Measurements from ENCODE around the gene BUB1. TPM values are rescaled to one million over a fixed set of nuclear protein-coding genes. Genes with fewer than 3 reads are reported as not detected.
A peak's percentile ranks its signal among the peaks of the same experiment; 100 is the strongest.

BUB1 gene
- total RNA-seq, 2 experiments from 2014 or later, result 1.6 to 3.5 TPM

DNA sequence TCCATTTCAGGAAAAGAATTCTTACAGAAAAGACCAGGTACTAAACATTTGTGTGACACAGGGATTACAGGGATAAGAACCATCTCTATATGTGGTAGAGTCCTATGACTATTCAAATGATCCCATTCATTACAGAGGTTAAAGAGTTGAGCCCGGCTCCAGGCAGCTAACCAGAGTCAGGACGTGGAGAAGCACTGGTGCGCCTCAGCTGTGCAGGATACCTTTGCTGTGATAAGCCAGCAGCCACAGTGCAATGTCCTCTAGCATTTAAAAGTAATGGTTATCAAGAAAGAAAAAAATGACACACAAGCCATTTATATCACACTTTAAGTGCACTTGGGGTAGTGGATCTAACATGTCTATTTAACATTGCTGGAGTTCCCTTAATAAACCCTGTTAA lies 17.3 kb downstream of the BUB1 start:
- H3K27ac Mint-ChIP-seq, result no peak overlapping the region
- CTCF ChIA-PET, result no interaction called here

DNA sequence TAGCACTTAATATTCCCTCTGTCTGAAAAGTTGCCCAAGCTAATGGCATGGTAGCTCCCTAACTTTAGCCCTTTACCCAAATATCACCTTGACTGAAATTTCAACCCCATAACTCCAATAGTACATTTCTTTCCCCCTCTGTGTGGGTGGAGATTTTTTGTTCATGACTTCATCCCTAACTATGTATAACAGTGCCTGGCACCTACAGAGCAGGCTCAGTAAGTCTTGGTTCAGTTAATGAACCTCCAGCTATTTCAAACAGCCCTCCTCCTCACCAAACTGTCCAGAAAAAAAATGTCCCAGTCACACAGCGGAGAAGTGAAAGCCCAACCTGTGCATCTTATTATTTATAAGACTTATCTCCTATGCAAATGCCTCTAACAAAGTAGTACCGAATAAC lies 18.6 kb downstream of the BUB1 start:
- Mint-ChIP-seq H3K27me3 (no peaks in the 10 kb centered on the region), H3K27ac (no peak overlapping the region), H3K4me3 (no peak overlapping the region), H3K36me3 (ENCODE audit: low read depth) (peaks cover 3% of the 10 kb centered on the region), H3K4me1 (ENCODE audit: low read depth) (no peaks in the 10 kb centered on the region), H3K9me3 (no peaks in the 10 kb centered on the region)
- no peaks in the 10 kb centered on the region for H3K36me3 ChIP-seq (ENCODE audit: insufficient read depth, low read length)
- no peak overlapping the region for H3K27ac ChIP-seq (ENCODE audit: low read depth in 1 of 2, low read length in 2 of 2)
- intact Hi-C loops (cut with DNase I, micrococcal nuclease), result no loop called here
- DNase-seq, result no peak
- H3K4me3 ChIP-seq (ENCODE audit: low read length), result no peak overlapping the region
- CTCF ChIA-PET, result no interaction called here
- no peaks in the 10 kb centered on the region for H3K9me3 ChIP-seq (ENCODE audit: control insufficient read depth in 1 of 2, insufficient read depth in 1 of 2, low read length in 2 of 2)
- ATAC-seq (ENCODE audit: poor library complexity), result no peak
- POLR2A ChIA-PET, result no interaction called here
- no peaks in the 10 kb centered on the region for H3K4me1 ChIP-seq (ENCODE audit: insufficient read depth, low read length)
- TF ChIP-seq, protein P1, sequence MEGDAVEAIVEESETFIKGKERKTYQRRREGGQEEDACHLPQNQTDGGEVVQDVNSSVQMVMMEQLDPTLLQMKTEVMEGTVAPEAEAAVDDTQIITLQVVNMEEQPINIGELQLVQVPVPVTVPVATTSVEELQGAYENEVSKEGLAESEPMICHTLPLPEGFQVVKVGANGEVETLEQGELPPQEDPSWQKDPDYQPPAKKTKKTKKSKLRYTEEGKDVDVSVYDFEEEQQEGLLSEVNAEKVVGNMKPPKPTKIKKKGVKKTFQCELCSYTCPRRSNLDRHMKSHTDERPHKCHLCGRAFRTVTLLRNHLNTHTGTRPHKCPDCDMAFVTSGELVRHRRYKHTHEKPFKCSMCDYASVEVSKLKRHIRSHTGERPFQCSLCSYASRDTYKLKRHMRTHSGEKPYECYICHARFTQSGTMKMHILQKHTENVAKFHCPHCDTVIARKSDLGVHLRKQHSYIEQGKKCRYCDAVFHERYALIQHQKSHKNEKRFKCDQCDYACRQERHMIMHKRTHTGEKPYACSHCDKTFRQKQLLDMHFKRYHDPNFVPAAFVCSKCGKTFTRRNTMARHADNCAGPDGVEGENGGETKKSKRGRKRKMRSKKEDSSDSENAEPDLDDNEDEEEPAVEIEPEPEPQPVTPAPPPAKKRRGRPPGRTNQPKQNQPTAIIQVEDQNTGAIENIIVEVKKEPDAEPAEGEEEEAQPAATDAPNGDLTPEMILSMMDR (IDR thresholded peaks at IDR 0.05), result no peak
- no peaks in the 10 kb centered on the region for H3K27me3 ChIP-seq (ENCODE audit: control insufficient read depth in 1 of 2, insufficient read depth in 2 of 2, low read length in 2 of 2)

More for the DNA sequence above, 17.3 kb downstream of the BUB1 start:
- H3K27me3 ChIP-seq (ENCODE audit: control insufficient read depth in 1 of 2, insufficient read depth in 2 of 2, low read length in 2 of 2), result no peaks in the 10 kb centered on the region
- no peaks in the 10 kb centered on the region for H3K4me1 ChIP-seq (ENCODE audit: insufficient read depth, low read length)
- no peaks in the 10 kb centered on the region for H3K9me3 ChIP-seq (ENCODE audit: control insufficient read depth in 1 of 2, insufficient read depth in 1 of 2, low read length in 2 of 2)
- POLR2A ChIA-PET, result no interaction called here
- intact Hi-C loops (cut with DNase I, micrococcal nuclease), result no loop called here
- no peak overlapping the region for H3K27ac ChIP-seq (ENCODE audit: low read depth in 1 of 2, low read length in 2 of 2)
- DNase-seq (no peak), ATAC-seq (ENCODE audit: poor library complexity) (no peak)
- no peaks in the 10 kb centered on the region for H3K9me3 Mint-ChIP-seq
- TF ChIP-seq, protein P1 (IDR thresholded peaks at IDR 0.05), result no peak
- no peak overlapping the region for H3K4me3 ChIP-seq (ENCODE audit: low read length)
- H3K36me3 ChIP-seq (ENCODE audit: insufficient read depth, low read length), result no peaks in the 10 kb centered on the region
- H3K36me3 Mint-ChIP-seq (ENCODE audit: low read depth), result peaks cover 4% of the 10 kb centered on the region
- H3K4me3 Mint-ChIP-seq, result no peak overlapping the region
- H3K27me3 Mint-ChIP-seq, result no peaks in the 10 kb centered on the region
- H3K4me1 Mint-ChIP-seq (ENCODE audit: low read depth), result no peaks in the 10 kb centered on the region

DNA sequence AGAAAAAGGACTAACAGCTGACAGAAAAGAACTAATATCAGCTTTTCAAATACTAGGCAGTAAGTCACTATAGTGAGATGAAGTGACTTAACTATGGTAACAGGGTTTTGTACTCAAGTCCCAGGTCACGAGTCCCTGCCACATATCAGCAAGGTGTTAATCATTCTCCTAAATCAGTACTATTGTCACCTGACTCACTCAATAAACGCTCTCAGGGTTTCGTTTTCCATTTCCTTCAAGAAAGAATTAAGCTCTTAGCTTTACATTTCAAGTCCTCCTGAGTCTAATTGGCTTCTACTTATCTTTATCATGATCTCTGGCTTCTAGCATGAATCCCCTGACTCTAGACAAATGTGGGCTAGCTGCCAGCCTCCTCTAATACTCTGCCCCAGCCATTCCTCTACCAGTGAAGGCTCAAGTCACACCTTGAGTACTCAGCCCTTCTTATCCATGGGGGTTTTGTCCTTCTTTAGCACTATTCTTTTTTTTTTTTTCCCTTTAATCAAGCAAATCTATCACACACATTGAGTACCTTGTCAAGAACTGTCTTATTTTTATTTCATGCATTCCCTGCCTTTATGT lies 20.0 kb downstream of the BUB1 start:
- Mint-ChIP-seq H3K9me3 (no peaks in the 10 kb centered on the region), H3K36me3 (ENCODE audit: low read depth) (peaks cover 5% of the 10 kb centered on the region), H3K27me3 (no peaks in the 10 kb centered on the region), H3K4me1 (ENCODE audit: low read depth) (no peaks in the 10 kb centered on the region), H3K4me3 (peak overlapping the region; percentile 18), H3K27ac (peak overlapping the region; percentile 2)
- intact Hi-C loops (cut with DNase I, micrococcal nuclease), result no loop called here
- POLR2A ChIA-PET, result no interaction called here
- ATAC-seq (ENCODE audit: poor library complexity), result peak; percentile 52
- CTCF ChIA-PET, result interaction anchor here (1.1 kb wide), 1 partner anchor 8 kb away, joined by 3 read pairs; no protein-coding TSS in a partner anchor
- H3K27ac ChIP-seq (ENCODE audit: low read depth in 1 of 2, low read length in 2 of 2), result no peak overlapping the region
- no peaks in the 10 kb centered on the region for H3K27me3 ChIP-seq (ENCODE audit: control insufficient read depth in 1 of 2, insufficient read depth in 2 of 2, low read length in 2 of 2)
- no peak overlapping the region for H3K4me3 ChIP-seq (ENCODE audit: low read length)
- TF ChIP-seq, protein P1 (IDR thresholded peaks at IDR 0.05), result no peak
- peak in 3 of 14 experiments; percentile 47 to 63 (median 49) for DNase-seq
- H3K9me3 ChIP-seq (ENCODE audit: control insufficient read depth in 1 of 2, insufficient read depth in 1 of 2, low read length in 2 of 2), result no peaks in the 10 kb centered on the region
- H3K36me3 ChIP-seq (ENCODE audit: insufficient read depth, low read length), result no peaks in the 10 kb centered on the region
- H3K4me1 ChIP-seq (ENCODE audit: insufficient read depth, low read length), result no peaks in the 10 kb centered on the region
